HepG2 (cell line): ENCODE results near the gene SAMD14. TPM values are rescaled to one million over a fixed set of nuclear protein-coding genes. Genes with fewer than 3 reads are reported as not detected.

ENCODE experiments used
- ARNT2 ChIP-seq: sonication (generic); formaldehyde crosslinking; IDR thresholded peaks from 2 replicates; pipeline ENCODE4 v1.8.0; 2022; ENCODE audit warnings: mild to moderate bottlenecking, low read depth, missing genetic modification reagents, moderate library complexity
- CBX1 ChIP-seq: IDR thresholded peaks from one replicate; pipeline ENCODE4 v1.6.1; 2016; ENCODE audit warnings: antibody characterized with exemption, low read depth
- NCOR1 ChIP-seq: fragments of 200-600 bp; sonication (generic); IDR thresholded peaks from 2 replicates; pipeline ENCODE4 v1.7.0; 2017; ENCODE audit warnings: antibody characterized with exemption, low read length, borderline replicate concordance
- PTBP1 ChIP-seq: fragments of 200-400 bp; formaldehyde crosslinking; IDR thresholded peaks from 2 replicates; pipeline ENCODE4 v1.6.1; 2018; ENCODE audit warnings: low read length, low read depth; ENCODE audit not compliant: poor library complexity, severe bottlenecking
- REXO4 ChIP-seq: sonication (generic); formaldehyde crosslinking; IDR thresholded peaks from 2 replicates; pipeline ENCODE4 v1.8.0; 2022; ENCODE audit warnings: missing genetic modification reagents, mild to moderate bottlenecking, borderline replicate concordance
- TGIF2 ChIP-seq: IDR thresholded peaks from 2 replicates; pipeline ENCODE4 v1.6.1; 2016; ENCODE audit warnings: control low read depth, missing compliant biosample characterization
- ZFP41 ChIP-seq: sonication (generic); formaldehyde crosslinking; IDR thresholded peaks from 2 replicates; pipeline ENCODE4 v1.4.0; 2020; ENCODE audit warnings: mild to moderate bottlenecking, missing genetic modification reagents, borderline replicate concordance
- ZKSCAN1 ChIP-seq: fragments of 150-350 bp; IDR thresholded peaks from 2 replicates; pipeline ENCODE4 v1.6.1; 2014; ENCODE audit warnings: low read length
- ZNF282 ChIP-seq: fragments of 450-650 bp; IDR thresholded peaks from 2 replicates; pipeline ENCODE4 v1.6.1; 2018; ENCODE audit not compliant: partially characterized antibody
- ZNF333 ChIP-seq: sonication (generic); formaldehyde crosslinking; IDR thresholded peaks from 2 replicates; pipeline ENCODE4 v1.4.0; 2020; ENCODE audit warnings: mild to moderate bottlenecking, missing genetic modification reagents, borderline replicate concordance
- ZNF777 ChIP-seq: sonication (generic); formaldehyde crosslinking; IDR thresholded peaks from 2 replicates; pipeline ENCODE4 v1.4.0; 2020; ENCODE audit warnings: missing genetic modification reagents
- ZSCAN9 ChIP-seq: IDR thresholded peaks from 2 replicates; pipeline ENCODE4 v1.6.1; 2016; ENCODE audit warnings: borderline replicate concordance
- polyA plus RNA-seq, 8 experiments: library from polyadenylated mRNA; depleted of rRNA in 3 of 8; stranded (reverse) in 7 of 8; unstranded in 1 of 8; fragments of >200 nt; fragmentation: Illumina TruSeq in 4 of 8; extraction: Trizol in 4 of 8; gene quantifications; 2 replicates each; pipeline versions ENCODE4 v1.2.1 to v1.2.3, GENCODE V29; 2011 to 2016; ENCODE audit warnings: low read depth in 4 of 8, missing spikeins in 1 of 8, mixed read lengths in 1 of 8; ENCODE audit not compliant: insufficient read depth in 1 of 8
- total RNA-seq, 5 experiments: library from RNA; depleted of rRNA; stranded (reverse); fragments of >200 nt; fragmentation: Illumina TruSeq; extraction: Trizol; gene quantifications; 2 replicates each; pipeline ENCODE4 v1.2.3, GENCODE V29; 2016; ENCODE audit warnings: low read depth in 1 of 5
- TF ChIP-seq, protein P1 (sequence below): sonication (generic); formaldehyde crosslinking; IDR thresholded peaks from 2 replicates; pipeline ENCODE4; 2020; ENCODE audit warnings: missing genetic modification reagents, mild to moderate bottlenecking, borderline replicate concordance
- TF ChIP-seq, protein P2 (sequence below): sonication (generic); formaldehyde crosslinking; IDR thresholded peaks from 2 replicates; pipeline ENCODE4 v1.4.0; 2020; ENCODE audit warnings: missing genetic modification reagents
- TF ChIP-seq, protein P3 (sequence below): sonication (generic); formaldehyde crosslinking; IDR thresholded peaks from 2 replicates; pipeline ENCODE4 v1.8.0; 2022; ENCODE audit warnings: missing genetic modification reagents, mild to moderate bottlenecking, borderline replicate concordance
- TF ChIP-seq, protein P4 (sequence below): IDR thresholded peaks from 2 replicates; pipeline ENCODE4 v1.4.0; 2020; ENCODE audit warnings: mild to moderate bottlenecking, missing genetic modification reagents

SAMD14 gene
- total and polyA plus RNA-seq, 2 of the 13 experiments (the other 11 are each of a cell fraction or from before 2014, with no cell fraction given) = 0.07 to 0.22 TPM

DNA sequence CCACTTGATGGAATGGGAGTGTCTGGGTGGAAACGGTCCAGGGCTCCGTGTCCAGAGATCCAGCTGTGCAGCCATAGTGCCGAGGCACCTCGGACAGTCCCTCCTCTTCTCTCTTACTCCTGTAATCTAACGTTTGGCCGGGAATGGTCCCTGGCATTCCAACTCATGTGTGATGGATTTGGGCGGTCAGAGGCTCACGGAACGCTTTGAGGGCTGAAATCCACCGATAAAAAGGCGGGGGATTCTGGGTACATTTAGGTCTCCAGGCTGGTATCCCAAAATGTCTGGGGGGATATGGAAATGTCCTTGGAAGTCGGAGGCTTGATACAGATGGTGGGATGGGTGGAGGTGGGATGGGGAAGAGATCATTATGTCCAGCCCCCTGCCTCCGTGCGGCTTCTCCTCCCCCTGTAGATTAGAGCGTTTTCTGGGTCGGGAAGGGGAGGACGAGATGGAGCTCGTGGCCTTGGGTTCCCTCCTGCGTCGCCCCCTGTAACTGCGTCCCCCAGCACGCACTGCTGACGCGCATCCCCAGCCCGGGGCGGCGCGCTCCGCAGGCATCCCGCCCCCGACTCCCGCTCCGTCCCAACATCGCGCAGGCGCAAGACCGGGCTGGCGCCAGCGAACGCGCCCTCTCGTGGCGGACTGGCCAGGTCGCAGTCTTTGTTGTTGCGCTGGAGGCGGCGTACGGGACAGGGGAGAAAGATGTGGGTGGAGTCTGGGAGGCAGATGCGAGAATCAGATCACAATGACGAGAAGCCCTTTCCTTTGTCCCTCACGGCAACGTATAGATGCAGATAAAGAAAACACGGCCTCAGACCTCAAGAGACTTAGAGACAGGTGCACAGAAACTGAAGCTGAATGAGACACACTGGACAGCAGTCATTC lies 31.3 kb upstream of the SAMD14 start (continued):
- TF ChIP-seq, protein P1, sequence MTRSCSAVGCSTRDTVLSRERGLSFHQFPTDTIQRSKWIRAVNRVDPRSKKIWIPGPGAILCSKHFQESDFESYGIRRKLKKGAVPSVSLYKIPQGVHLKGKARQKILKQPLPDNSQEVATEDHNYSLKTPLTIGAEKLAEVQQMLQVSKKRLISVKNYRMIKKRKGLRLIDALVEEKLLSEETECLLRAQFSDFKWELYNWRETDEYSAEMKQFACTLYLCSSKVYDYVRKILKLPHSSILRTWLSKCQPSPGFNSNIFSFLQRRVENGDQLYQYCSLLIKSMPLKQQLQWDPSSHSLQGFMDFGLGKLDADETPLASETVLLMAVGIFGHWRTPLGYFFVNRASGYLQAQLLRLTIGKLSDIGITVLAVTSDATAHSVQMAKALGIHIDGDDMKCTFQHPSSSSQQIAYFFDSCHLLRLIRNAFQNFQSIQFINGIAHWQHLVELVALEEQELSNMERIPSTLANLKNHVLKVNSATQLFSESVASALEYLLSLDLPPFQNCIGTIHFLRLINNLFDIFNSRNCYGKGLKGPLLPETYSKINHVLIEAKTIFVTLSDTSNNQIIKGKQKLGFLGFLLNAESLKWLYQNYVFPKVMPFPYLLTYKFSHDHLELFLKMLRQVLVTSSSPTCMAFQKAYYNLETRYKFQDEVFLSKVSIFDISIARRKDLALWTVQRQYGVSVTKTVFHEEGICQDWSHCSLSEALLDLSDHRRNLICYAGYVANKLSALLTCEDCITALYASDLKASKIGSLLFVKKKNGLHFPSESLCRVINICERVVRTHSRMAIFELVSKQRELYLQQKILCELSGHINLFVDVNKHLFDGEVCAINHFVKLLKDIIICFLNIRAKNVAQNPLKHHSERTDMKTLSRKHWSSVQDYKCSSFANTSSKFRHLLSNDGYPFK (CRISPR knock-in tag) = peak; percentile 75; the same call in 1 of the 2 replicates
- TF ChIP-seq ZSCAN9 (CRISPR knock-in tag) (0 out of 2 replicates have a peak, but pooled peaks have one; percentile 31), ZNF333 (CRISPR knock-in tag) (no peak), ZFP41 (CRISPR knock-in tag) (no peak), REXO4 (CRISPR knock-in tag) (no peak), ZKSCAN1 (no peak), ZNF282 (no peak), CBX1 (no peak), PTBP1 (peak; percentile 31), NCOR1 (no peak), ARNT2 (CRISPR knock-in tag) (no peak), ZNF777 (no peak), TGIF2 (CRISPR knock-in tag) (0 out of 2 replicates have a peak, but pooled peaks have one; percentile 44)
- TF ChIP-seq, protein P2, sequence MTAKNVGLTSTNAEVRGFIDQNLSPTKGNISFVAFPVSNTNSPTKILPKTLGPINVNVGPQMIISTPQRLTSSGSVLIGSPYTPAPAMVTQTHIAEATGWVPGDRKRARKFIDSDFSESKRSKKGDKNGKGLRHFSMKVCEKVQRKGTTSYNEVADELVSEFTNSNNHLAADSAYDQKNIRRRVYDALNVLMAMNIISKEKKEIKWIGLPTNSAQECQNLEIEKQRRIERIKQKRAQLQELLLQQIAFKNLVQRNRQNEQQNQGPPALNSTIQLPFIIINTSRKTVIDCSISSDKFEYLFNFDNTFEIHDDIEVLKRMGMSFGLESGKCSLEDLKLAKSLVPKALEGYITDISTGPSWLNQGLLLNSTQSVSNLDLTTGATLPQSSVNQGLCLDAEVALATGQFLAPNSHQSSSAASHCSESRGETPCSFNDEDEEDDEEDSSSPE (CRISPR knock-in tag) = peak; percentile 86
- TF ChIP-seq, protein P3, sequence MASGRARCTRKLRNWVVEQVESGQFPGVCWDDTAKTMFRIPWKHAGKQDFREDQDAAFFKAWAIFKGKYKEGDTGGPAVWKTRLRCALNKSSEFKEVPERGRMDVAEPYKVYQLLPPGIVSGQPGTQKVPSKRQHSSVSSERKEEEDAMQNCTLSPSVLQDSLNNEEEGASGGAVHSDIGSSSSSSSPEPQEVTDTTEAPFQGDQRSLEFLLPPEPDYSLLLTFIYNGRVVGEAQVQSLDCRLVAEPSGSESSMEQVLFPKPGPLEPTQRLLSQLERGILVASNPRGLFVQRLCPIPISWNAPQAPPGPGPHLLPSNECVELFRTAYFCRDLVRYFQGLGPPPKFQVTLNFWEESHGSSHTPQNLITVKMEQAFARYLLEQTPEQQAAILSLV = no peak
- TF ChIP-seq, protein P4, sequence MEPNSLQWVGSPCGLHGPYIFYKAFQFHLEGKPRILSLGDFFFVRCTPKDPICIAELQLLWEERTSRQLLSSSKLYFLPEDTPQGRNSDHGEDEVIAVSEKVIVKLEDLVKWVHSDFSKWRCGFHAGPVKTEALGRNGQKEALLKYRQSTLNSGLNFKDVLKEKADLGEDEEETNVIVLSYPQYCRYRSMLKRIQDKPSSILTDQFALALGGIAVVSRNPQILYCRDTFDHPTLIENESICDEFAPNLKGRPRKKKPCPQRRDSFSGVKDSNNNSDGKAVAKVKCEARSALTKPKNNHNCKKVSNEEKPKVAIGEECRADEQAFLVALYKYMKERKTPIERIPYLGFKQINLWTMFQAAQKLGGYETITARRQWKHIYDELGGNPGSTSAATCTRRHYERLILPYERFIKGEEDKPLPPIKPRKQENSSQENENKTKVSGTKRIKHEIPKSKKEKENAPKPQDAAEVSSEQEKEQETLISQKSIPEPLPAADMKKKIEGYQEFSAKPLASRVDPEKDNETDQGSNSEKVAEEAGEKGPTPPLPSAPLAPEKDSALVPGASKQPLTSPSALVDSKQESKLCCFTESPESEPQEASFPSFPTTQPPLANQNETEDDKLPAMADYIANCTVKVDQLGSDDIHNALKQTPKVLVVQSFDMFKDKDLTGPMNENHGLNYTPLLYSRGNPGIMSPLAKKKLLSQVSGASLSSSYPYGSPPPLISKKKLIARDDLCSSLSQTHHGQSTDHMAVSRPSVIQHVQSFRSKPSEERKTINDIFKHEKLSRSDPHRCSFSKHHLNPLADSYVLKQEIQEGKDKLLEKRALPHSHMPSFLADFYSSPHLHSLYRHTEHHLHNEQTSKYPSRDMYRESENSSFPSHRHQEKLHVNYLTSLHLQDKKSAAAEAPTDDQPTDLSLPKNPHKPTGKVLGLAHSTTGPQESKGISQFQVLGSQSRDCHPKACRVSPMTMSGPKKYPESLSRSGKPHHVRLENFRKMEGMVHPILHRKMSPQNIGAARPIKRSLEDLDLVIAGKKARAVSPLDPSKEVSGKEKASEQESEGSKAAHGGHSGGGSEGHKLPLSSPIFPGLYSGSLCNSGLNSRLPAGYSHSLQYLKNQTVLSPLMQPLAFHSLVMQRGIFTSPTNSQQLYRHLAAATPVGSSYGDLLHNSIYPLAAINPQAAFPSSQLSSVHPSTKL (CRISPR knock-in tag) = peak; percentile 60; the same call in 1 of the 2 replicates
